PFSK-1 (cell line): Measurements from ENCODE around the gene KRT35.

Source experiments
- FOXP2 ChIP-seq: optimal IDR thresholded peaks from 2 replicates; pipeline ENCODE3; 2011; ENCODE audit warnings: borderline replicate concordance, control low read depth, inconsistent platforms; ENCODE audit not compliant: insufficient read depth; ENCODE audit errors: extremely low read length, extremely low read depth
- POLR2AphosphoS5 ChIP-seq: IDR thresholded peaks from 2 replicates; pipeline ENCODE4 v1.6.1; 2012; ENCODE audit warnings: low read depth, mild to moderate bottlenecking, control low read depth, low read length, moderate library complexity
- SIN3A ChIP-seq: IDR thresholded peaks from 2 replicates; pipeline ENCODE4 v1.6.1; 2012; ENCODE audit warnings: mild to moderate bottlenecking, low read length, moderate library complexity, borderline replicate concordance; ENCODE audit not compliant: insufficient read depth
- TAF1 ChIP-seq: IDR thresholded peaks from 2 replicates; pipeline ENCODE4 v1.6.1; 2012; ENCODE audit warnings: low read length, control low read depth, borderline replicate concordance; ENCODE audit not compliant: insufficient read depth
- TF ChIP-seq, protein P1 (sequence below), 2 experiments: IDR thresholded peaks; 2 replicates each; pipeline versions ENCODE4 v1.6.1 to v1.8.0; 2011 to 2012; ENCODE audit warnings: low read depth in 2 of 2, low read length in 2 of 2, control low read depth in 1 of 2, inconsistent platforms in 1 of 2, mild to moderate bottlenecking in 1 of 2, moderate library complexity in 1 of 2; ENCODE audit not compliant: insufficient read depth in 1 of 2

Gene KRT35

DNA sequence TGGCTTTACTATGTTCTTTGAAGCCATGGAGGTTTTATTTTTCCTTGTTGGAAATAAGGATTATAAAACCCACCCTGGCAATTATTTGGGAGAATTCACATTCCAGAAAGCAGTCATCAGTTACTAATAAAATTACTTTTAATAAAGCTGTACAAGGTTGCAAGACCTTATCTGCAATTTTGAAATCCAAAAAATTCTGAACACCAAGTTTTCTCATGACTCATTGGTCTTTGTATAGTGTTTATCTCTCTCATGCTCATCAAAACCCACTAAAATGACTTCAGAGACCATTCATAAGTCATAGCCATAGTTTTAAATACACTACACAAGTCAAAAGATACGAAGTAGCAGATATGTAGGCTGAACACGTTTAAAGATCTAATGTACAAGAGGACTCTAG, 34.1 kb downstream of the KRT35 start:
- TF ChIP-seq, protein P1, sequence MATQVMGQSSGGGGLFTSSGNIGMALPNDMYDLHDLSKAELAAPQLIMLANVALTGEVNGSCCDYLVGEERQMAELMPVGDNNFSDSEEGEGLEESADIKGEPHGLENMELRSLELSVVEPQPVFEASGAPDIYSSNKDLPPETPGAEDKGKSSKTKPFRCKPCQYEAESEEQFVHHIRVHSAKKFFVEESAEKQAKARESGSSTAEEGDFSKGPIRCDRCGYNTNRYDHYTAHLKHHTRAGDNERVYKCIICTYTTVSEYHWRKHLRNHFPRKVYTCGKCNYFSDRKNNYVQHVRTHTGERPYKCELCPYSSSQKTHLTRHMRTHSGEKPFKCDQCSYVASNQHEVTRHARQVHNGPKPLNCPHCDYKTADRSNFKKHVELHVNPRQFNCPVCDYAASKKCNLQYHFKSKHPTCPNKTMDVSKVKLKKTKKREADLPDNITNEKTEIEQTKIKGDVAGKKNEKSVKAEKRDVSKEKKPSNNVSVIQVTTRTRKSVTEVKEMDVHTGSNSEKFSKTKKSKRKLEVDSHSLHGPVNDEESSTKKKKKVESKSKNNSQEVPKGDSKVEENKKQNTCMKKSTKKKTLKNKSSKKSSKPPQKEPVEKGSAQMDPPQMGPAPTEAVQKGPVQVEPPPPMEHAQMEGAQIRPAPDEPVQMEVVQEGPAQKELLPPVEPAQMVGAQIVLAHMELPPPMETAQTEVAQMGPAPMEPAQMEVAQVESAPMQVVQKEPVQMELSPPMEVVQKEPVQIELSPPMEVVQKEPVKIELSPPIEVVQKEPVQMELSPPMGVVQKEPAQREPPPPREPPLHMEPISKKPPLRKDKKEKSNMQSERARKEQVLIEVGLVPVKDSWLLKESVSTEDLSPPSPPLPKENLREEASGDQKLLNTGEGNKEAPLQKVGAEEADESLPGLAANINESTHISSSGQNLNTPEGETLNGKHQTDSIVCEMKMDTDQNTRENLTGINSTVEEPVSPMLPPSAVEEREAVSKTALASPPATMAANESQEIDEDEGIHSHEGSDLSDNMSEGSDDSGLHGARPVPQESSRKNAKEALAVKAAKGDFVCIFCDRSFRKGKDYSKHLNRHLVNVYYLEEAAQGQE (IDR thresholded peaks at IDR 0.05; ENCODE audit: insufficient read depth in 1 of 2, low read depth in 2 of 2, low read length in 2 of 2): no peak
- TF ChIP-seq TAF1 (no peak), SIN3A (no peak), POLR2AphosphoS5 (no peak), FOXP2 (no peak)

DNA sequence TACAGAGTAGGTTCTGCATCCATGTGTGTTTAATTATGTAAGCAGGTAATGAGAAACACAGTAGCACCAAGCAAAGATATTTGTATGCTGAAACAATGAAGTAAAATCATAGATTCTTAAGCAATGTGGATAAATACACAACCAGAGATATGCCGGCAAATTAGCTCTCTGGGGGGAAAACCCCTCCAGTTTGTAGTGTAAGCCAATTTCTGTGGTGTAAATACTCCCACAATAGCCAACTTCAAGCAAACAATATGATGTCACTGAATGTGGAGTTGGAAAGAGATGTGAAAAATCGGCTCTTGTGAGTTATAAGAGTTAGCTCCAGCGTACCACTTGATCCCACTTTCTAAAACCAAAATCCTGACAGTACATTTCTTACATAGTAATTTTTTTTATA, 36.3 kb downstream of the KRT35 start:
- TF ChIP-seq SIN3A (no peak), FOXP2 (no peak)

DNA sequence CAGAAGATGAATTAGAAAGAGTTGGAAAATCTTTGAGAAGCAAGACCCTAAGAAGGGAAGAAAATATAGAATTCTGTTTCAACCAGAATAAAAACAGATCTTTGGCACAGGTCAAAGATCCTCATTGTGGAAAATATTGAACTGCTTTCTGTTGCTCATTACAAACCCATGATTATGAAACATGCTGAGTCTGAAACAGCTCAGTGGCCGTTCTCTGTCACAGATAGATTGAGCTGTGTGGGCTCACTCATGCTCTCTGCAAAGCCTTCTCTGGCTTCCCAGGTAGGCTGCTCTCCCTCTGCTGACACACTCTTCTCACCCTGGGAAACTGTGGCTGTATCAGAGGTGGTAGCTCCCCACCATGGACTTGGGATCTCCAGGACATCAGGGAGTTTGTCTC, 36.8 kb downstream of the KRT35 start:
- TF ChIP-seq POLR2AphosphoS5 (no peak), SIN3A (no peak), FOXP2 (no peak), TAF1 (no peak)
- TF ChIP-seq, protein P1 (IDR thresholded peaks at IDR 0.05; ENCODE audit: insufficient read depth in 1 of 2, low read depth in 2 of 2, low read length in 2 of 2): no peak

DNA sequence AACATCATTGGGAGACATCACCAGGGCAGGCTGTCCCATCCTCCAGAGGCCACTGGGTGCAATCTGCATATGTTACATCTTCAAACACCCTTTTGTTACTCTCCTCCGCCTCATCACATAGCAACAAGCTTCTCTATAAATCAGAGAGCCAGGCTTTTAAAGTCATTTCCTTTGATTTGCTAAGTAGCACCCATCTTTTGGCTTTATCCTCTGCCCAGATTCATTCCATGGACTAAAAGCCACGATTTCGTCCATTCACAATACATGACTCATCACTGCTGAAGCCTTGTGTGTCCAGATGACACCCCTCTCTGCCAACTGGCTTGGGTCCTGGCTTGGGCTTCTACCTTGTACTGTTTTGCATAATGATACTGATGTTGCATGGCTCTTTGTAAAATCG, 38.2 kb downstream of the KRT35 start:
- TF ChIP-seq SIN3A (no peak), POLR2AphosphoS5 (no peak), FOXP2 (no peak), TAF1 (no peak)
- TF ChIP-seq, protein P1 (IDR thresholded peaks at IDR 0.05; ENCODE audit: insufficient read depth in 1 of 2, low read depth in 2 of 2, low read length in 2 of 2): no peak

DNA sequence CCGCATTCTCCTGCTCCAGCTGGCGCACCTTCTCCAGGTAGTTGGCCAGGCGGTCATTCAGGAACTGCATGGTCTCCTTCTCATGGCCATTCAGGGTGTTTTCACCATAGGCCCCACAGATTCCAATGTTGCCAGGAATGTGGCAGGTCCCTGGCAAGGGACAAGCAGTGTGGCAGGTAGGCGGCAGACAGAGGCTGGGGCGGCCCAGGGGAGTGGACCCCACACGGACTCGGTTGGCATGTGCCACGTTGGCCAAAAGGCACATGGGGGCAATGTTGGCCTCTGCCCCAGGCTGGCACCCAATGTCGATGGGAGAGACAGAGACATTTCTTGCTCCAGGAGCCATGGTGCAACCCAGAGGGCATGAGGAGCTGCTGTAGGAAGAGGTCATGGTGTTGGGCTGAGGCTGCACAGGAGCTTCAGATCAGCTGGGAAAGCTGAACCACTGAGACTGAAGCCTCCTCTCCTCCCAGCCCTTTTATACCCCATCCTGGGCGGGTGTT, 40.4 kb downstream of the KRT35 start, which contains the start of gene KRT38:
Gene KRT38 (minus strand): TSS at position 453 of the 503 bp plus-strand sequence. CDS start 62 bp downstream, at position 391.
- TF ChIP-seq FOXP2 (no peak), POLR2AphosphoS5 (no peak), TAF1 (no peak), SIN3A (no peak)
- TF ChIP-seq, protein P1 (IDR thresholded peaks at IDR 0.05; ENCODE audit: insufficient read depth in 1 of 2, low read depth in 2 of 2, low read length in 2 of 2): no peak
